H1 (cell line): ENCODE measurements around the gene GADD45GIP1.

ENCODE experiments used
- KDM5A ChIP-seq: fragments of 200-600 bp; IDR thresholded peaks from 2 replicates; pipeline ENCODE4 v1.7.1; 2012; ENCODE audit warnings: mild to moderate bottlenecking, low read length, inconsistent platforms, mixed read lengths
- POLR2AphosphoS5 ChIP-seq: IDR thresholded peaks from 2 replicates; pipeline ENCODE4 v1.6.1; 2011; ENCODE audit warnings: low read depth, low read length
- TAF1 ChIP-seq: IDR thresholded peaks from 2 replicates; pipeline ENCODE4 v1.6.1; 2011; ENCODE audit warnings: mild to moderate bottlenecking, low read depth, low read length
- TF ChIP-seq, protein P1 (sequence below), 3 experiments: IDR thresholded peaks; 1 replicate in 2 of 3; 2 replicates in 1 of 3; pipeline versions ENCODE4 v1.5.1 to v1.6.1; 2011; ENCODE audit warnings: low read length in 3 of 3, mild to moderate bottlenecking in 3 of 3, inconsistent platforms in 2 of 3, low read depth in 1 of 3, moderate library complexity in 1 of 3; ENCODE audit not compliant: insufficient read depth in 1 of 3; ENCODE audit errors: control extremely low read depth in 1 of 3

DNA sequence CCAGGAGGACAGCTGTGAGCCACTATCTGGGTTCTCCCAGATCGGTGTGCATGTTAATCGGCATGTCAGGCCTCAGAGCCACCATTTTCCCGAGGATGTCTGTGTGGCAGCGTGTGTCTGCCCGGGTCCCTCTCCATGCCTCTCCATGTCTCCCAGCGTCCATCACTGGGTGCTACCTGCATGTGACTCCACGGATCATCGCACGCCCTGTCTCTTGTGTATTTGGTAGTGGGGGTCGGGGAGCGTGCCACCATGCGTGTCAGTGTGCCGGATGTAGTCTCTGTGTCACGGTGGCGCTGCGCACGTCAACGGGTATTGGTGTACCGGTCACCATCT lies 44.1 kb upstream of the GADD45GIP1 start:
- TF ChIP-seq POLR2AphosphoS5 (no peak), TAF1 (no peak), KDM5A (no peak)
- TF ChIP-seq, protein P1, sequence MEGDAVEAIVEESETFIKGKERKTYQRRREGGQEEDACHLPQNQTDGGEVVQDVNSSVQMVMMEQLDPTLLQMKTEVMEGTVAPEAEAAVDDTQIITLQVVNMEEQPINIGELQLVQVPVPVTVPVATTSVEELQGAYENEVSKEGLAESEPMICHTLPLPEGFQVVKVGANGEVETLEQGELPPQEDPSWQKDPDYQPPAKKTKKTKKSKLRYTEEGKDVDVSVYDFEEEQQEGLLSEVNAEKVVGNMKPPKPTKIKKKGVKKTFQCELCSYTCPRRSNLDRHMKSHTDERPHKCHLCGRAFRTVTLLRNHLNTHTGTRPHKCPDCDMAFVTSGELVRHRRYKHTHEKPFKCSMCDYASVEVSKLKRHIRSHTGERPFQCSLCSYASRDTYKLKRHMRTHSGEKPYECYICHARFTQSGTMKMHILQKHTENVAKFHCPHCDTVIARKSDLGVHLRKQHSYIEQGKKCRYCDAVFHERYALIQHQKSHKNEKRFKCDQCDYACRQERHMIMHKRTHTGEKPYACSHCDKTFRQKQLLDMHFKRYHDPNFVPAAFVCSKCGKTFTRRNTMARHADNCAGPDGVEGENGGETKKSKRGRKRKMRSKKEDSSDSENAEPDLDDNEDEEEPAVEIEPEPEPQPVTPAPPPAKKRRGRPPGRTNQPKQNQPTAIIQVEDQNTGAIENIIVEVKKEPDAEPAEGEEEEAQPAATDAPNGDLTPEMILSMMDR (IDR thresholded peaks at IDR 0.05; ENCODE audit: control extremely low read depth in 1 of 3, insufficient read depth in 1 of 3, low read depth in 1 of 3, low read length in 3 of 3) = no peak
